Thoracic aorta (tissue), 2 donors: Measurements from ENCODE around the gene C17orf107. TPM values are rescaled to one million over a fixed set of nuclear protein-coding genes. Genes with fewer than 3 reads are reported as not detected.

Experiments used
- ATAC-seq: fragments of 150-250 bp; one replicate; pipeline ENCODE4 v1.8.0; 2017; ENCODE audit warnings: low read depth; ENCODE audit not compliant: insufficient number of reproducible peaks, low FRiP score
- DNase-seq: peaks from one replicate; pipeline ENCODE4 v3.0.0-alpha.2; 2020; ENCODE audit warnings: low spot score
- H3K27ac ChIP-seq, 2 donors: fragments of 200-600 bp; sonication (generic); 1 replicate in 1 of 2; 2 replicates in 1 of 2; pipeline ENCODE4 v1.5.1; 2016; ENCODE audit warnings: mild to moderate bottlenecking in 2 of 2, moderate library complexity in 2 of 2
- H3K27me3 ChIP-seq: fragments of 200-600 bp; sonication (generic); replicated peaks from 2 replicates; pipeline ENCODE4 v1.6.0; 2016; ENCODE audit warnings: mild to moderate bottlenecking; ENCODE audit not compliant: insufficient read depth
- H3K36me3 ChIP-seq: fragments of 200-600 bp; sonication (generic); one replicate; pipeline ENCODE4 v1.5.1; 2016
- H3K4me1 ChIP-seq, 2 donors: fragments of 200-600 bp; sonication (generic); 1 replicate in 1 of 2; 2 replicates in 1 of 2; pipeline versions ENCODE4 v1.5.1 to v1.6.0; 2016; ENCODE audit warnings: low read depth in 2 of 2, mild to moderate bottlenecking in 1 of 2; ENCODE audit not compliant: control insufficient read depth in 1 of 2
- H3K4me3 ChIP-seq: fragments of 200-600 bp; sonication (generic); 2 replicates; pipeline ENCODE4 v1.5.1; 2016; ENCODE audit warnings: mild to moderate bottlenecking
- H3K9me3 ChIP-seq: fragments of 200-600 bp; sonication (generic); 2 replicates; pipeline ENCODE4 v1.5.1; 2016
- CTCF ChIP-seq: fragments of 200-600 bp; sonication (generic); IDR thresholded peaks from one replicate; pipeline ENCODE4 v1.5.1; 2019; ENCODE audit warnings: antibody characterized with exemption
- total RNA-seq, 2 donors: library from RNA; depleted of rRNA; stranded (reverse); fragments of >200 nt; gene quantifications; one replicate each; pipeline versions ENCODE4 v1.1.0 to v1.2.3, GENCODE V29; 2016

The C17orf107 gene
- total RNA-seq, 2 donors from 2014 or later: 1.9 to 5.6 TPM

GRCh38 chr17:4884489-4884888 is 14.8 kb upstream of the C17orf107 start:
- ATAC-seq (no peak), DNase-seq (no peak)
- H3K4me3 ChIP-seq: no peak overlapping the region
- H3K9me3 ChIP-seq: no peaks in the 10 kb centered on the region
- TF ChIP-seq CTCF: no peak
- no peaks in the 10 kb centered on the region for H3K4me1 ChIP-seq
- H3K27me3 ChIP-seq: no peaks in the 10 kb centered on the region
- H3K27ac ChIP-seq: no peak overlapping the region
- H3K36me3 ChIP-seq: peaks cover 29% of the 10 kb centered on the region

DNA sequence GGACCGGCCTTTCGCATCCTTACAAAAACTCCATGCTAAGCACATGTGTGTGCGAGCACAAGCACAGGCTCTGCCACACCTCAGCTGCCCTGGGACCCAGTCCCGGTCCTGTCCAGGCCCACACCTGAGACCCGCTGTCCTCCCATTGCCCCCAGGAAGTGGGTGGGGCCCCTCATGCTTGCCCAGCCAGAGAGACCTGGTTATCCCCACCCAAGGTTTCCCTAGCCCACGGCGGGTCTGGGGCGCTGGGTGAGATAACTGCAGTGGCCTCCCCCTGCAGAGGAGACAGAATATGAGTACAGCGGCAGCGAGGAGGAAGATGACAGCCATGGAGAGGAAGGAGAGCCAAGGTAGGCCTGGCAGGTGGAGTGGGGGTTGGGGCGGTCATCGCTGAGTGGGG is 12.5 kb upstream of the C17orf107 start:
- Histone ChIP-seq H3K36me3 (peaks cover 50% of the 10 kb centered on the region), H3K4me3 (no peak overlapping the region), H3K27me3 (no peaks in the 10 kb centered on the region), H3K9me3 (no peaks in the 10 kb centered on the region), H3K4me1 (no peaks in the 10 kb centered on the region), H3K27ac (no peak overlapping the region)
- ATAC-seq (no peak), DNase-seq (no peak)
- TF ChIP-seq CTCF: no peak

GRCh38 chr17:4887581-4887980 is 11.8 kb upstream of the C17orf107 start:
- Histone ChIP-seq H3K4me3 (no peak overlapping the region), H3K27me3 (no peaks in the 10 kb centered on the region), H3K36me3 (peaks cover 56% of the 10 kb centered on the region), H3K9me3 (no peaks in the 10 kb centered on the region), H3K4me1 (no peaks in the 10 kb centered on the region), H3K27ac (no peak overlapping the region)
- no peak for TF ChIP-seq CTCF
- DNase-seq (no peak), ATAC-seq (no peak)

DNA sequence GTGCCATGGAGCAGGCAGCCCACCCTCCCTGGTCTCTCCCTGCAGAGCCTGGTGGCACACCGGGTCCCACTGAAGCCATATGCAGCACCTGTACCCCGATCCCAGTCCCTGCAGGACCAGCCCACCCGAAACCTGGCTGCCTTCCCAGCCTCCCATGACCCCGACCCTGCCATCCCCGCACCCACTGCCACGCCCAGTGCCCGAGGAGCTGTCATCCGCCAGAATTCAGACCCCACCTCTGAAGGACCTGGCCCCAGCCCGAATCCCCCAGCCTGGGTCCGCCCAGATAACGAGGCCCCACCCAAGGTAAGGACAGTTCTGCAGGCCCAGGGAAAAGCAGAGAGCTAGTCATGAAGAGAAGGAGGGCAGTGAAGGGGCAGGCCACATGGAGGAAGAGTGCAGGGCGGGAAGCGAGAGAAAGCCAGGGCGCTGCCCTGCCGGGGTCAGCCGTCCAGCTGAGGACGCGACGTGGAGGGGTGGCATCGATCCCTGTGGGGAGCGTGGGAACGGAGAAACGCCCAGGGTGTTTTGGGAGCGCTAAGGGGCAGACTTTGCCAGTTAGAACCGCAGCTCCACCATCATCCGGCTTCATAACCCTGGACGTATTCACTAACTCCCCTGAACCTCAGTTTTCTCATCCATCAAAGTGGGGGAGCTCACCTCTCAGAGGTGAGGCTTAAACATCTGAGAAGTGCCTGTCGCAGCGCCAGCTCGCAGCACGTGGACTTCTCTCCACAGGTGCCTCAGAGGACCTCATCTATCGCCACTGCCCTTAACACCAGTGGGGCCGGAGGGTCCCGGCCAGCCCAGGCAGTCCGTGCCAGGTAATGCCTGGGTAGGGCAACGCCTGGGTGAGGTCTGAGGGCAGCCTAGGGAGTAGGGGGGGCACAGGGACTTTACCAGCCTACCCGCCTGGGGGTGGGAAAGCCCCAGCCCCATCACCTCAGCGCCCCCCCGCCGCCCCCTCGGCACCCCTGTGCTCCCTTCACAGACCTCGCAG is 7.6 kb upstream of the C17orf107 start:
- TF ChIP-seq CTCF: no peak
- Histone ChIP-seq H3K27me3 (no peaks in the 10 kb centered on the region), H3K9me3 (no peaks in the 10 kb centered on the region), H3K27ac (no peak overlapping the region), H3K4me1 (no peaks in the 10 kb centered on the region), H3K4me3 (no peak overlapping the region), H3K36me3 (peaks cover 68% of the 10 kb centered on the region)
- ATAC-seq: no peak
- DNase-seq: no peak

DNA sequence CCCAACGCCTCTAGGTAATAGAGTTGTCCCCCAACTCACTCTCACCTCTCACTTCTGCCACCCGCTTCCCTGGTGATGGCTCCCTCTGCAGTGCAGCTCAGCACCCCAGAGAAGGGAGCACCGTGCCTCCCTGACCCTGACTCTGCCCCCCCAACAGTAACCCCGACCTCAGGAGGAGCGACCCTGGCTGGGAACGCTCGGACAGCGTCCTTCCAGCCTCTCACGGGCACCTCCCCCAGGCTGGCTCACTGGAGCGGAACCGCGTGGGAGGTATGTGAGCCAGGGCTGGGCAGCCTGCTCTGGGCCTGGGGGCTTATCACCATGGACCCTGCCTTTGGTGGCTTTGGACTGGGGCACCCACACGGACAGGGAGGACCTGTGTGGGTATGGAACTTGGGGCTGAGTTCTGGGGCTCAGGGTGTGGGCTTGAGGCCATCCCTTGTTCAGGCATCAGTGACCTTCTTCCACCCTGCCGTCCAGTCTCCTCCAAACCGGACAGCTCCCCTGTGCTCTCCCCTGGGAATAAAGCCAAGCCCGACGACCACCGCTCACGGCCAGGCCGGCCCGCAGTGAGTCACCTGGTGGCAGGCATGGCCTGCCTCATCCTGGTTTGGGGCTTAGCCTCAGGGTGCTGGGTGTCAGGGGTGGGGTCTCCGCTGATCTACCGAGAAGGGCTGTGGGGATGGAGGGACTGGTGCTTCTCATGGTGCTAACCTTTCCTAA is 6.7 kb upstream of the C17orf107 start:
- no peak overlapping the region for H3K4me3 ChIP-seq
- H3K4me1 ChIP-seq: no peaks in the 10 kb centered on the region
- H3K27ac ChIP-seq: no peak overlapping the region
- ATAC-seq (no peak), DNase-seq (no peak)
- no peak for TF ChIP-seq CTCF
- H3K27me3 ChIP-seq: no peaks in the 10 kb centered on the region
- no peaks in the 10 kb centered on the region for H3K9me3 ChIP-seq
- peaks cover 59% of the 10 kb centered on the region for H3K36me3 ChIP-seq
